GM15510 (cell line): ENCODE results near the gene SLC4A8.

ENCODE experiments used
- POLR2A ChIP-seq: IDR thresholded peaks from 3 replicates; pipeline ENCODE4 v1.6.1; 2011; ENCODE audit warnings: borderline replicate concordance; ENCODE audit not compliant: insufficient read length; ENCODE audit errors: extremely low read depth

SLC4A8 gene

DNA sequence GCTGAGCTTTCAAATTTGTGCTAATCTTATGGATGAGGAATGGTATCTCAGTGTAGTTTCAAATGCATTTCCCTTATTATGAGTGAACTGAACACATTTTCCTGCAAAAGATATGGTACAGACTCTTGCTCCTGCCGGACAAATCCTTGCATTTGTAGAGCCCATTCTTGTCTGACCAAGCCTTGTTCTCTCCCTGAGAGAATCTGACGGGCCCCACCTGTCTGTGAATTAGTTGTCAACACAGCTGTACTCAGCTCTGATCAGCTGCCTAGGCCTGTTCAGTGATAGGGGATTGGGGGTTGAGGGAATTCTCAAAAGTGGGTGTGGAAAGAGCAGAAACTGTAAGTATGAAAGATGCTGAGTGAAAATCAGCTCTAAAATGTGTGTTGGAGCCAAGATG is 123.6 kb downstream of the SLC4A8 start:
- TF ChIP-seq POLR2A, result no peak

- TF ChIP-seq POLR2A, result no peak
Measured at GRCh38 chr12:51549637-51550036, 125.0 kb downstream of the SLC4A8 start.
